Right atrium auricular region (tissue), 2 donors: ENCODE results near the gene STRN4. TPM values are rescaled to one million over a fixed set of nuclear protein-coding genes. Genes with fewer than 3 reads are reported as not detected.
"Not testable (repeated sequence)": the region's sequence is repeated elsewhere in the genome, so short reads cannot be mapped to it uniquely, and the experiment has no call there.

Experiments
- DNase-seq: peaks from one replicate; pipeline ENCODE4 v3.0.0-alpha.2; 2019; ENCODE audit warnings: low spot score
- H3K27ac ChIP-seq, 2 donors: fragments of 200-600 bp; sonication (generic); 1 replicate in 1 of 2; 2 replicates in 1 of 2; pipeline ENCODE4 v1.5.1; 2016 to 2019
- H3K27me3 ChIP-seq, 2 donors: fragments of 200-600 bp; sonication (generic); one replicate each; pipeline versions ENCODE4 v1.5.1 to v1.6.0; 2017 to 2019
- H3K36me3 ChIP-seq: fragments of 200-600 bp; sonication (generic); one replicate; pipeline ENCODE4 v1.5.1; 2016
- H3K4me1 ChIP-seq, 2 donors: fragments of 200-600 bp; sonication (generic); one replicate each; pipeline versions ENCODE4 v1.5.1 to v1.6.0; 2017 to 2019
- H3K4me3 ChIP-seq, 2 donors: fragments of 200-600 bp; sonication (generic); 1 replicate in 1 of 2; 2 replicates in 1 of 2; pipeline ENCODE4 v1.5.1; 2017 to 2019; ENCODE audit warnings: mild to moderate bottlenecking in 1 of 2, moderate library complexity in 1 of 2
- H3K9me3 ChIP-seq, 2 donors: fragments of 200-600 bp; sonication (generic); one replicate each; pipeline ENCODE4 v1.5.1; 2019
- total RNA-seq, 2 donors: library from RNA; depleted of rRNA; stranded (reverse); fragments of >200 nt; gene quantifications; one replicate each; pipeline ENCODE4 v1.1.0, GENCODE V29; 2016
- TF ChIP-seq, protein P1 (sequence below), 2 donors: fragments of 200-600 bp; sonication (generic); IDR thresholded peaks; one replicate each; pipeline ENCODE4 v1.5.1; 2019; ENCODE audit warnings: antibody characterized with exemption in 2 of 2

The STRN4 gene
- total RNA-seq, 2 donors from 2014 or later: 46.6 to 65.4 TPM

DNA sequence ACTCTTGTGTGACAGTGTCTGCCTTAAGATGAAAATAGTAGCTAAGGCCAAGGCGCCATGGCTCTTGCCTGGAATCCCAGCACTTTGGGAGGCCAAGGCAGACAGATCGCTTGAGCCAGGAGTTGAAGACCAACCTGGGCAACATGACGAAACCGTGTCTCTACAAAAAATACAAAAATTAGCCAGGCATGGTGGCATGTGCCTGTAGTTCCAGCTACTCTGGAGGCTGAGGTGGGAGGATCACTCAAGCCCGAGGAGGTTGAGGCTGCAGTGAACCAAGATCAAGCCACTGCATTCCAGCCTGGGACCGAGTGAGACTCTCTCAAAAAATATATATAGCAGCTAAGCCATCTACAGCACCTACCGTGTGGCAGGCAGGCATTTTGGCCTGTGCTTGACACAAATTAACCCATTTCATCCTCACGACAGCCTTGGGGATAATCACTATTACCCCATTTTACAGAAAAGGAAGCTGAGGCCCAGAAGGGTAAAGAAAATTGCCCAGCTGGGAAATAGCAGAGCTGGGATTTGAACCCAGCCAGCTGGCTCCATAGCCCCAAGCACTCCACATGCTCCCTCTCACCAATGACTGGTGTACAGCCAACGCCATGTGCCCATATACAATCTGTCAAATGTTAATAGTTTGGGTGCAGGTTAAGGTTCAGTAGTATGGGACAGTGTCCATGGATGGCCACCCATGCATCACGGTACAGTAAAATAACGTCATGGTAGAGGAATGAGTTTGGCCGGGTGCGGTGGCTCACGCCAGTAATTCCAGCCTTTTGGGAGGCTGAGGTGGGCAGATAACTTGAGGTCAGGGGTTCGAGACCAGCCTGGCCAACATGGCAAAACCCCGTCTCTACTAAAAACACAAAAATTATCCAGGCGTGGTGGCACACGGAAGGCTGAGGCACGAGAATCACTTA is 39.1 kb upstream of the STRN4 start:
- Histone ChIP-seq H3K4me3 (peak overlapping the region; percentile 8 to 60), H3K36me3 (peaks cover 27% of the 10 kb centered on the region), H3K27ac (peak overlapping the region; percentile 75 to 82), H3K9me3 (no peaks in the 10 kb centered on the region), H3K4me1 (peaks cover 0 to 44% of the 10 kb centered on the region in 2 donors), H3K27me3 (no peaks in the 10 kb centered on the region)
- TF ChIP-seq, protein P1, sequence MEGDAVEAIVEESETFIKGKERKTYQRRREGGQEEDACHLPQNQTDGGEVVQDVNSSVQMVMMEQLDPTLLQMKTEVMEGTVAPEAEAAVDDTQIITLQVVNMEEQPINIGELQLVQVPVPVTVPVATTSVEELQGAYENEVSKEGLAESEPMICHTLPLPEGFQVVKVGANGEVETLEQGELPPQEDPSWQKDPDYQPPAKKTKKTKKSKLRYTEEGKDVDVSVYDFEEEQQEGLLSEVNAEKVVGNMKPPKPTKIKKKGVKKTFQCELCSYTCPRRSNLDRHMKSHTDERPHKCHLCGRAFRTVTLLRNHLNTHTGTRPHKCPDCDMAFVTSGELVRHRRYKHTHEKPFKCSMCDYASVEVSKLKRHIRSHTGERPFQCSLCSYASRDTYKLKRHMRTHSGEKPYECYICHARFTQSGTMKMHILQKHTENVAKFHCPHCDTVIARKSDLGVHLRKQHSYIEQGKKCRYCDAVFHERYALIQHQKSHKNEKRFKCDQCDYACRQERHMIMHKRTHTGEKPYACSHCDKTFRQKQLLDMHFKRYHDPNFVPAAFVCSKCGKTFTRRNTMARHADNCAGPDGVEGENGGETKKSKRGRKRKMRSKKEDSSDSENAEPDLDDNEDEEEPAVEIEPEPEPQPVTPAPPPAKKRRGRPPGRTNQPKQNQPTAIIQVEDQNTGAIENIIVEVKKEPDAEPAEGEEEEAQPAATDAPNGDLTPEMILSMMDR (IDR thresholded peaks at IDR 0.05): no peak
- no peak for DNase-seq

DNA sequence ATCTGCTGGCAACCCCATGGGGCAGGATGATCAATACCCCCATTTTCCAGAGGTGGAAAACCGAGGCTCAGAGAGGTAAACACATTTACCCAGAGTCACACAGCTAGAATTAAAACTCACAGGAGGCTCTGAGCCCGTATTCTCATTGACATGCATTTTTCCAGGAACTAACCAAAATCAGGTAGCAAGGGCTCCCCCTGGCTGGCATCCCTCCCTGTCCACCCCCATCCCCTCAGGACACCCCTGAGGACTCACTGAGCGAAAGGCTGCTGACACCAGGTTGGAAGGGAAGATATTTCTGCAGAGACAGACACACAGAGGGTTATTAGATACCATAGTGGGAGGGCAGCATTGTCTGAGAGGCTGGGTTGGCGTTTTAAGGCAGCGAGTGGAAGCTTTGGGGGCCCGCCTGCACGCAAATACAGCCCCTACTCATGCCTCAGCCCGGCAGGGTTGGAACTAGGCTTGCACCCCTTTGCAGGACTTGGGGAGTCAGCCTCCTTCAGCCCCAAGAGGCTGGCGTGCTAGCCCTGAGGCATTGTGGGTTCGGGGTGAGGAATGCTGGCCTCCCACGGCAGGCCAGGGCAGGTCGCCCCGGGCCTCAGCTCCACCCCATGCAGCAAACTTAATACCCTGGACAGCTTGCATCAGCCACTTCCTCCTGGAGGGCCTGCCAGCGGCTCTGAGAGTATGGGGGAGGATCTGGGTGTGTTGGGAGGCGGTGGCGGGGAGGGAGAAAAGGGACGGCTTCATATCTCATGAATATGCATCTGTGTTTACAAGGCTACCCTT is 38.2 kb upstream of the STRN4 start:
- Histone ChIP-seq H3K36me3 (peaks cover 31% of the 10 kb centered on the region), H3K27ac (peak overlapping the region; percentile 75 to 82), H3K27me3 (no peaks in the 10 kb centered on the region), H3K4me1 (peaks cover 0 to 44% of the 10 kb centered on the region in 2 donors), H3K4me3 (peak overlapping the region; percentile 3 to 60), H3K9me3 (no peaks in the 10 kb centered on the region)
- TF ChIP-seq, protein P1 (IDR thresholded peaks at IDR 0.05): peak in 1 of 2 donors; percentile 12
- peak; percentile 81 for DNase-seq

DNA sequence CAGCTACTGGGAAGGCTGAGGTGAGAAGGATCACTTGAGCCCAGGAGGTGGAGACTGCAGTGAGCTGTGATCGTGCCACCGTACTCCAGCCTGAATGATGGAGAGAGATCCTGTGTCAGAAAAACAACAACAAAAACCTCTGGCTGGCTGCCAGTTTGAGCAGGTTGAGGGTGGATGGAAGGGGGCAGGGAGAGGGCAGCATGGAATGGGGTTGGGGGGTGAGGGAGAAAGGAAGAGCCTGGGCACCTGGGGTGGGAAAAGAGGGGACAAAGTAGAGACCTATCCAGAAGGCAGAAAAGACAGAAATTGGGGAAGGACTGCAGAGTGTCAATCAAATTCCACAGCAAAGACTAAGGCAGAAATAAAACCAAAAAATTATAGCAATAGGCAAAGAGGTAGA is 37.4 kb upstream of the STRN4 start:
- Histone ChIP-seq H3K4me3 (no peak overlapping the region), H3K27ac (no peak overlapping the region), H3K36me3 (peaks cover 39% of the 10 kb centered on the region), H3K9me3 (no peaks in the 10 kb centered on the region), H3K4me1 (peaks cover 0 to 41% of the 10 kb centered on the region in 2 donors), H3K27me3 (no peaks in the 10 kb centered on the region)
- no peak for DNase-seq
- TF ChIP-seq, protein P1 (IDR thresholded peaks at IDR 0.05): no peak

DNA sequence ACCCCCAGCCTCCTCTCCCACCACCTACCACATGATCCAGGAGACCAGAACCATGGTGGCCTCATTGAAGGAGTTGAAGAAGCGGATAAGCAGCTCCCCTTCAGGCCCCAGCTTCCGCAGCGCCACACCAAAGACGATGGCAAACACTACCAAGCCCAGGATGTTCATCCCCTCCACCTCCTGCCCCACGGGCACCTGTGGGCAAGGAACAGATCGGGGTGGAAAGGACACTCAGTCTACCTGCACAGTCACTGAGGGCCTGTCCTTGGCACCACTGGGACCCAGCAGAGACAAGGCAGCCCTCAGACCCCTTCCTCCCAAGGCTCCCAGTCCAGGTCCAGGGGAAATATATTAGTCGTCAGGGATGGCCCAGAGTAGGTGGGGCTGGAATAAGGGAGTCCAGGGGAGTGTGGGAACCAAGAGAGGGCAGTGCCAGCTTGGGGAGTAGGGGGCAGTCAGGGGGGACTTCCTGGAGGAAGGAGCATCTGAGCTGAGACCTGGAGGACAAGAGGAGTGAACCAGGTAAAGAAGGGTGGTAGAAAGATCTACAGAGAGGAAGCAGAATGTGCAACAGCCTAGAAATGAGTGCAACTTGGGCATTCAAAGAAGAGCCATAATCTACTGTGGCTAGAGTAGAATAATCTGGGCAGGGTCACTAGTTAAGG is 36.2 kb upstream of the STRN4 start:
- DNase-seq: no peak
- Histone ChIP-seq H3K36me3 (peaks cover 50% of the 10 kb centered on the region), H3K27me3 (no peaks in the 10 kb centered on the region), H3K9me3 (no peaks in the 10 kb centered on the region), H3K27ac (no peak overlapping the region), H3K4me1 (peaks cover 0 to 36% of the 10 kb centered on the region in 2 donors), H3K4me3 (no peak overlapping the region)
- TF ChIP-seq, protein P1 (IDR thresholded peaks at IDR 0.05): no peak

DNA sequence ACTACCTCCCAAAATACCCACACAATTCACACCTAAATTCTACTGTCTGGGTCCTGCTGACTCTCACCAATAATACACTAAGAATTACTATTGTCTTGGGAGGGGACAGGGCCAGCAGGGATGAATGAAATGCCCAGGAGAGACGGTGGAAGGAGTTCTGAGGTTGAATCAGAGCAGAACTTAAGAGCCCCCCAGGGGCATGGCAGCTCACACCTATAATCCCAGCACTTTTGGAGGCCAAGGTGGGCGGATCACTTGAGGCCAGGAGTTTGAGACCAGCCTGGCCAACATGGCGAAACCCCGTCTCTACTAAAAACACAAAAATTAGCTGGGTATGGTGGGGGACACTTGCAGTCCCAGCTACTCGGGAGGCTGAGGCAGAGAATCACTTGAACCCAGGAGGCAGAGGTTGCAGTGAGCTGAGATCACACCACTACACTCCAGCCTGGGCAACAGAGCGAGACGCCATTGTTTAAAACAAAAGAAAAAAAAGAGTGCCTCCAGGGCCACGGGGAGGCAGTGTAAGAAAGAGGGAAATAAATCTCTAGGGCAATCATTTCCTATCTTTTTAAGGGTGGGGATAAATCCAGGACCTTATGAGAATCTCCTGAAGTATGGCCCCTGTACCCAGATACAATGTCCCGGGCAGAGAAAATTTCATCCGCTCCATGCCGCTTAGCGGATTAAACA is 31.9 kb upstream of the STRN4 start:
- not testable (repeated sequence) for H3K4me3 ChIP-seq, H3K9me3 ChIP-seq, DNase-seq, H3K4me1 ChIP-seq, H3K27ac ChIP-seq, H3K27me3 ChIP-seq
- TF ChIP-seq, protein P1 (IDR thresholded peaks at IDR 0.05): peak in 1 of 2 donors; percentile 24
- peaks cover 77% of the 10 kb centered on the region for H3K36me3 ChIP-seq
